K562 (cell line): Measurements from ENCODE around the gene SP6.

Experiments
- ATF2 ChIP-seq: sonication (generic); formaldehyde crosslinking; IDR thresholded peaks from 2 replicates; pipeline ENCODE4 v1.8.1; 2022; ENCODE audit warnings: missing genetic modification reagents
- EZH2 ChIP-seq: IDR thresholded peaks from 2 replicates; pipeline ENCODE4 v1.6.1; 2012; ENCODE audit warnings: low read depth, mild to moderate bottlenecking, inconsistent platforms, low read length, borderline replicate concordance
- MYC ChIP-seq, 2 experiments: fragments of 250-450 bp in 1 of 2; sonication (Bioruptor Pico) in 1 of 2; IDR thresholded peaks; 2 replicates each; pipeline versions ENCODE4 v1.5.1 to v1.6.1; 2012 to 2021; ENCODE audit warnings: low read depth in 2 of 2, borderline replicate concordance in 1 of 2, improper control_type of control experiment in 1 of 2, low read length in 1 of 2, mild to moderate bottlenecking in 1 of 2, moderate library complexity in 1 of 2
- RBM39 ChIP-seq: fragments of 200-400 bp; formaldehyde crosslinking; optimal IDR thresholded peaks from 2 replicates; pipeline ENCODE3; 2018; ENCODE audit warnings: low read depth, low read length
- SMC3 ChIP-seq: conservative IDR thresholded peaks from 2 replicates; pipeline ENCODE4 v1.6.1; 2011; ENCODE audit warnings: low read depth, low read length, improper control_type of control experiment; ENCODE audit not compliant: insufficient read depth
- TOE1 ChIP-seq, 2 experiments: fragments of 450-650 bp in 1 of 2; sonication (generic) in 1 of 2; formaldehyde crosslinking in 1 of 2; IDR thresholded peaks; 2 replicates each; pipeline versions ENCODE4 v1.7.1 to v1.8.0; 2016 to 2022; ENCODE audit warnings: borderline replicate concordance in 2 of 2, mild to moderate bottlenecking in 2 of 2, antibody characterized with exemption in 1 of 2, inconsistent platforms in 1 of 2, low read depth in 1 of 2, missing genetic modification reagents in 1 of 2, moderate library complexity in 1 of 2
- ZBTB1 ChIP-seq: sonication (generic); formaldehyde crosslinking; IDR thresholded peaks from 2 replicates; pipeline ENCODE4 v1.8.1; 2023; ENCODE audit warnings: missing genetic modification reagents, low read depth, mild to moderate bottlenecking, borderline replicate concordance

GRCh38 chr17:47830396-47831002, 20.5 kb downstream of the SP6 start:
- TF ChIP-seq EZH2: no peak
- no peak for TF ChIP-seq ZBTB1 (CRISPR knock-in tag)
- TF ChIP-seq SMC3: no peak
- TF ChIP-seq MYC (IDR thresholded peaks at IDR 0.05; ENCODE audit: low read depth, low read length): no peak
- no peak for TF ChIP-seq MYC (CRISPR knock-in tag; IDR thresholded peaks at IDR 0.05; ENCODE audit: borderline replicate concordance, low read depth)
- no peak for TF ChIP-seq ATF2
- TF ChIP-seq RBM39: no peak
- no peak for TF ChIP-seq TOE1 (IDR thresholded peaks at IDR 0.05; ENCODE audit: borderline replicate concordance)
- no peak for TF ChIP-seq TOE1 (CRISPR knock-in tag; IDR thresholded peaks at IDR 0.05; ENCODE audit: borderline replicate concordance, low read depth)
